ENCODE results near the gene PEX16.

The PEX16 gene

GRCh38 chr11:45872651-45873356, 44.9 kb downstream of the PEX16 start:
- peak; percentile 74 to 83 for DNase-seq

- no peak for DNase-seq
Observed at GRCh38 chr11:45871638-45872037, 46.0 kb downstream of the PEX16 start.

GRCh38 chr11:45870706-45871105, 47.0 kb downstream of the PEX16 start:
- no peak for DNase-seq

GRCh38 chr11:45869551-45869950, 48.1 kb downstream of the PEX16 start:
- DNase-seq: no peak

GRCh38 chr11:45864041-45864440, 53.6 kb downstream of the PEX16 start:
- no peak for DNase-seq

GRCh38 chr11:45860764-45861510, 56.7 kb downstream of the PEX16 start:
- DNase-seq: no peak

- DNase-seq: no peak
Observed at GRCh38 chr11:45860348-45860747, 57.3 kb downstream of the PEX16 start.

Data from NCI-H2081 (cell line).